COLO829 (cell line): ENCODE results near the gene DTX3.

ENCODE experiments used
- DNase-seq: peaks from one replicate; pipeline ENCODE4 v3.0.0; 2012; ENCODE audit warnings: low spot score

Gene DTX3

GRCh38 chr12:57620245-57620935, 15.8 kb downstream of the DTX3 start:
- no peak for DNase-seq

DNA sequence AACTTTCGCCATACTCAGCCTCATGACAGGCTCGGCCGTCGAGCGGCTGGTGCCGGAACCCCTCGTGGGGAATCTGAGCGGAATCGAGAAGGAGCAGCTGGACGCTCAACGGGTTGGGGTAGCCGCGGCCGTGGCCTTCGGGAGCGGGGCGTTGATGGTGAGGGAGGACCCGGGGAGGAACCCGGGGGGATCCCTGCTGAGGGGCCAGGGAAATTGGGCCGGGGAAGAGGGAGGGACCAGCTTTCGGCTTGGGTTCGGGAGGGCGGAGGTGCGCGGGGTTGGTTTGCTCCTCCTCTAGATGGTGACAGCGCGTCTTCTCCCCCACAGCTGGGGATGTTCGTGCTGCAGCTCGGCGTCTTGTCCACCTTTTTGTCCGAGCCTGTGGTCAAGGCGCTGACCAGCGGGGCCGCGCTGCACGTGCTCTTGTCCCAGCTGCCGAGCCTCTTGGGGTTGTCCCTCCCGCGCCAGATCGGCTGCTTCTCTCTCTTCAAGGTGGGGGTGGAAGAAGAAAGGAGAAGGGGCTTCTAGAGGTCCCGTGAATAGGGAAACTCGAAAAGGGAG, 16.4 kb downstream of the DTX3 start:
- DNase-seq, result no peak

DNA sequence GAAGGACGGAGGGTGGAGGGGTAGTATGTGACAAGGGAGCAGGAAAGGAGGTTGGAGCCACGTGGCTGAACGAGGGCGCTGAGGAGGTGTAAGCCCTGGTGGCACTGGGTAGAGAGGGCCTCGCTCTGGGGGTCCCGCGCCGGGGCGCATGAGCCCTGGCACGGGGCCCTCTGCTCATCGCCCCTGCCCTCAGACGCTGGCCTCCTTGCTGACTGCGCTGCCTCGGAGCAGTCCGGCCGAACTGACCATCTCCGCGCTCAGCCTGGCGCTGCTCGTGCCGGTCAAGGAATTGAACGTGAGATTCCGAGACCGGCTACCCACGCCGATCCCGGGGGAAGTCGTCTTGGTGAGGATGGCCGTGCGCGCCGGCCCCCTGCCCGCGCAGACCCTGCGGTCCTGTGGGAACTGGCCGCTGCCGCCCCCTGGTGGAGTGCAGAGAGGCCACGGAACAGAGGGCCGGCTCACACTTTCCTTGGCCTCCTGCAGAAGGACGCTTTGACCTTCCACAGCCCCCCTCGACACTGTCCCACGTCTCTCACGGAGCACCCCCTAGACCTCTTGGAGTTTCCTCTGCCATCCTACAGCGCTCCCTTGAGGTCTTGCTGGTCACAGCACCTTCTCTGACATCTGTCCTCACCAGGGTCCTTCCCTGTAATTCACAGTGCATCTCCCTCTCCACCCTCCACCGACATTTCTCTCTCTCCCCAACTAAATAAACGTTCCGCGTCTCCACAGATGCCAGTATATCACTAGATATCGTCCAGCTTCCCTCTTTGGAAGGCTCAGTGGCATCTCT, 17.1 kb downstream of the DTX3 start:
- DNase-seq, result no peak

GRCh38 chr12:57622293-57623245, 17.9 kb downstream of the DTX3 start:
- no peak for DNase-seq

GRCh38 chr12:57623385-57623784, 18.8 kb downstream of the DTX3 start:
- DNase-seq, result no peak

DNA sequence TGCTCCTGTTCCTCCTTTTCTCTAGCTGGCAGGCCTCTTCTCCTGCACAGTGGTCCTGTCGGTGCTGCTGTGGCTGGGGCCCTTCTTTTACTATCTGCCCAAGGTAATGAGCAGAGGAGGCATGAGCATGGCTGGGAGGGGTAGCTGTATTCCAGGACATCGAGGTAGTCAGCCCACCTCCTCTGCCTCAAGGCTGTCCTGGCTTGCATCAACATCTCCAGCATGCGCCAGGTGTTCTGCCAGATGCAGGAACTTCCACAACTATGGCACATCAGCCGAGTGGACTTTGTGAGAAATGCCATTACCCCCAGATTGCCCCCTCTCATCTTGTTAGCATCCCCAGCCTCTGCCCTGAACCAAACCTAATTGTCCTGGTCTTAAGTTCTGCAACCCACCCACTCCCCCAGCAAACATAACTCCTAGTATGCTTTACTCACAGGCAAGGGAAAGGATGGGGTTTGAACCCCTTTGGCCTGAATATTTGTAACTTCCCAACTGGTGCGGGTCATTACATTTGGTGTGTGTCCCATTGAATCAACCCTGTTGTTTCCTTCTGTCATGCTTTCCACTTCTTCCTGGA, 19.3 kb downstream of the DTX3 start:
- DNase-seq, result no peak

GRCh38 chr12:57624441-57625220, 20.0 kb downstream of the DTX3 start:
- no peak for DNase-seq

DNA sequence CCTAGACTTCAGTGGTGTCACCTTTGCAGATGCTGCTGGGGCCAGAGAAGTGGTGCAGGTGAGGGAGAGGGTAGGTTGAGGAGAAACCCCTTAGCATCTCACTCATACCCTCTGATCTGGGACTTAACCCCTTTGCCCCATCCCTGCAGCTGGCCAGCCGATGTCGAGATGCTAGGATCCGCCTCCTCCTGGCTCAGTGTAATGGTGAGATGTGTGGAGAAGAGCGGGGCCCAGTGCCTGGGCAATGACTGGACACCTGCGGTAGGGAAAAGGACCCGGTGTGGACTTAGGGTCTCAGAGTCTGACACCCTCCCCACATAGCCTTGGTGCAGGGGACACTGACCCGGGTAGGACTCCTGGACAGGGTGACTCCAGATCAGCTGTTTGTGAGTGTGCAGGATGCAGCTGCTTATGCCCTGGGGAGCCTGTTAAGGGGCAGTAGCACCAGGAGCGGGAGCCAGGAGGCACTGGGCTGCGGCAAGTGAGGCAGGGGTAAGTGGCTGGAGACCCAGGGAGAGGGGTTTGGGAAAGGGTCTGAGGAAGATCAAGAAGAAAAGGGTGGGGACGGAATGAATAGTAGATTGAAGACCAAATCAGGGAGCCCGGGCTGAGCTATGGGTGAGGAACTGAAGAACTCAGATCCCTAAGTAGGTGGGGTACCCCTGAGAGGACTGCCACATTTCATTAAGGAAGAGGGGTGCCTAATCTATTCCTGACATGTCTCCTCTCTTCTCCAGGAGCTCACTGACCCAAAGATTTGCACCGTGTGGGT, 20.8 kb downstream of the DTX3 start:
- no peak for DNase-seq

DNA sequence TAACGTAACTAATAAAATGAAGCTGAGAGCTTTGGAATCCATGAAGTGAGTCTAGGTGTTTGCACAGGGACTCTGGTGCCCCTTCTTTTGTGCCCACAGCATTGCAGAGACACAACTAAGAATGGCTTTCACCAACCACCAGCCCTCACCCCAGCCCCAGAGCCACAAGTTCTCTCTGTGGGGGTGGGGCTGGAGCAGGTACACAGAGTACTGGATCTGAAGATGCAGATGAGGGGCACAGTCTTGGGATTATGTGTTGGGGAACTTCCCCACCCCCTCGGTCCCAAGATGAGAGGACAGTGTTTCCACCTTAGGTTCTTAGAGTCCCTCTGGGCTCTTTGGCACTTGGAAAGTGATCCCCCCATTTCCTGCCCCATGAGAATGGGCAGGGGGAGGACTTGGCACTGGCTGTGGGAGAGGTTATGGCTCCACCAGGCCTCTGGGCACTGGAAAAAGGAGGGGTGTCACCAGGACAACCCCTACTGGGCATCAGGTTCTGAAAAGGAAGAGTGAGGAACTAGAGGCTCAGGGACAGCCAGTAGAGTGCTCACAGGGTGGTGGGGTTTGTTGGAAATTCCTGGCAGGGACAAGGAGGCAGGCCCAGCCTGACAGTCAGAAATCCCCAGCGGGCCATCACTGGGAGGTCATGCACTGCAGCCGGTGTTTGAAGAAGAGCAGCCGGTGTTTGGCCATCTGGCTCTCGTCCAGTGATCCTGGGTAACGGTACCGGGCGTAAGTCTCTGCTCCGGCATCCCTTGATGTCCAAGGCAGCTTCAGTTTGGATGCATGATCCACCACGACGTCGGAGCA, 21.7 kb downstream of the DTX3 start:
- no peak for DNase-seq

DNA sequence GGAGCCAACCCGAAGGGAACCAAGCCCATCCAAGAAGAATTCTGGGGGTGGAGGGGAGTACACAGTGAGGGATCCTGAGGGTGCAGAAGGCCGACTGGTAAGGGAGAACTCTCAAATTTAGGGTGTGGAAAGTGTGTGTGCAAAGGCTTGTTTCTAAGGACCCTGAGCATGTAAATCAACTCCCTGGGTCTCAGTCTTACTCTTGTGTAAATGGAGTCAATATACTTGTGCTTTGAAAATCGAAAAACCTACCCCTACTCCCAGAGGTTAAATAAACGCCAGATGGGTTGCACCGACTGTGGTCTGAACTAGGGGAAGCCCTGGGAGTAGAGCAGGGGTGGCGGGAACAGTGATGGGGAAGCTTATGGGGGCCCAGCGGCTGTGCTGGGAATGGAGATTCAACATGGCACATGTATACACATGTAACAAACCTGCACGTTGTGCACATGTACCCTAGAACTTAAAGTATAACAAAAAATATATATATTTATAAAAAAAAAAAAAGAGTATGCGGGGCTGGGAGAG, 22.4 kb downstream of the DTX3 start:
- DNase-seq, result no peak

- no peak for DNase-seq
These were observed 23.1 kb downstream of the DTX3 start for GRCh38 chr12:57627501-57628279.

GRCh38 chr12:57628280-57629191, 23.9 kb downstream of the DTX3 start:
- DNase-seq, result no peak

DNA sequence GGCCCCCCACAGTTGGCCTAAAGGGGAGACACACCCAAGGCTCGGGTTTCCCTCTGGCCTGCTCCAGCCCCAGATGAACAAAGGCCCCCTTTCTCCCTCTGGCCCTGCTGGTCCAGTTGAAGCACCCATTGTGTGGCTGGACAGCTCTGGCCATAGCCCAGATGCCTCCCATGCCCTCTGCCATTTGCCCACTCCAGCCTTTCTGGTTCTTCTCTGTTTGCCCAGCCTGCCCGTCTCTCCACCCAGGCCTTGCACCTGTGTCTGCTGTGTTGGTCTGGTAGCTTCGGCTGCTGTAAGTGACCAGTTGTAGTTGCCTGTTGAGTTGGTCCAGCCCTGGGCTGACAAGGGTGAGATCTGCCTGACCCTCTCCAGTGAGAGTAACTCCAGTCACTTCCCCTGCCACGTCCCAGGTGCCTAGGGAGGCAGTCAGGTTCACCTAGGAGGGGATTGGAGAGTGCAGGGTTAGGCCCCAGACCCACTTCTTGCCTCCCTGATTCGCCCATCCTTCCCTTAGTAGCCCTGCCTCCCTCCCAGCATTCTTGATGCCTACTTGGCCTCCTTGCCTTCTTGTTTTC, 25.4 kb downstream of the DTX3 start:
- no peak for DNase-seq

- DNase-seq, result no peak
These were observed 26.3 kb downstream of the DTX3 start for GRCh38 chr12:57630891-57631433.

DNA sequence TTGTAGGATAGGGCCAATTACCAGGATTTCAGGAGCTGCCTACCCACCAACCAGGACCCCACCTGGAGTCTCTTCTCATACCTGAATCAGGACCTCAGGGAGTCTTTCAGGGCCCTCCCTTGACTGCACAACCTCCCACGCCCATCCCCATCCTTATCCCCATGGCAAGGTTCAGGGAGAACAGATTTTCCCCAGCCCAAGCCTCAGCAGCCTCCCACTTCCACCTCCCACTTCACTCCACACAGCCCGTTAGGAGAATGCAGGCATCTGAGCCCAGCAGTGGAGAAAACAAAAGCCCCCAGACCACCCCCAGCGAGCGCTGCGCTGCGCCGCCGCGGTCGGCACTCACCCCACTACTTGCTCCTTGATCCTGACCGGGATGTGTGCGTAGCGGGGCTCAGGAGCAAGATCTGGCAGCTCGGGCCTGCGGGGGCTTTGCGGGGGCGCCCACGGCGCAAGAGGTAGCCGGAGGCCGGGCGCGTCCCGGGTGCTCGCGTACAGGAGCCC, 27.0 kb downstream of the DTX3 start:
- no peak for DNase-seq
